ENCODE data around the gene CD320.
"Not testable (repeated sequence)": the region's sequence is repeated elsewhere in the genome, so short reads cannot be mapped to it uniquely, and the experiment has no call there.

Gene CD320

DNA sequence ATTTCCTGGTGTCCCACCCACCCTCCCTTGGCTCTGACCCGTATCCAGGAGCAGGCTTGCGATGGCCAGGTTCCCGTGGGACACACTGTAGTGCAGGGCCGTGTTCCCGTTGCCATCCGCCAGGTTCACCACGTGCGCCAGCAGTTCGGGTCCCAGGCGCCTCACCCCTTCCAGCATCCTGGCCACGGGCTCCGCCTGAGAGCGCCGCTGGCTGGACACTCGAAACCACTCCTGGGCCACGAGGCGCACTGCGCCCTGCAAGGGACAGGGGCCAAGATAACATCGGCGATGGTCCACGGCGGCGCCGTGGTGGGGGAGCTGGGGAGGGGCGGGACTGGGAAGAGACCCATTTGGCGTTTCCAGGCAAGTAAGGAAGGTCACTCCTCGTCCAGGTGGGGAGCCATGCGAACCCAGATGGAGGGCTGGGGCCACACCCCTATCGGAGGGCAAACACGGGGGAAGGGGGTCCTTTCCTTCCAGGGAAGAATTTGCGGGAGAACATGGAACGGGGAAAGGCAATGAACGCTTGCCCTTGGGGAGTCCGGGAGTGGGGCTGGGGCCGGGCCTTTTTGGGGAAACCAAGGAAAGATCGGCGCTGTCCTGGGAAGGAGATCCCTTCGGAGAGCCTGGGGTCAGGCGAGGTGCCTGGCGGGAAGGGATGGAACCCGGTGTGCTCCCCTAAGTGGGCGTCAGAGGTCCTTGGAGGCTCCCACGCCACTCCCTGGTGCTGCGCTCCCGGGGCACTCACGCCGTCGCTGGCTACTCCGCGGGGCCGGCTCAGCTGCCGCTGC lies 25.0 kb upstream of the CD320 start:
- DNase-seq = no peak

GRCh38 chr19:8331263-8331845 lies 23.2 kb upstream of the CD320 start:
- DNase-seq = no peak

DNA sequence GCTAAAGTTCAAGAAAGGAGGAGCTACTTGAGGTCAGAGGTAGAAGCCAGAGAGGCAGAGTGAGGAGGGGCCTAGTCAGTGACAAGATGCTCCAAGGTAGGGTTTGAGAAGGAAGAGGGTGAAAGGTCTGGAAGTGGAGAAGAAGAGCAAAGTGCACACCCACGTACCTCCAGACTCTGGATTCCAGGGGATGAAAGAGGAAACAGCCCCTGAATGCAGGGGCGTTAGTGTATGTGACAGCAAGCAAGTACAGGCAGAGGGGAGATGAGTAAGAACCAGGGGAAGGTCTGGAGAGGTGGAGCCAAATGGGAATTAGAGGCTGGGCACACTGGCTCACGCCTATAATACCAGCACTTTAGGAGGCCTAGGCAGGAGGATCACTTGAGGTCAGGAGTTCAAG lies 21.8 kb upstream of the CD320 start:
- DNase-seq = no peak

DNA sequence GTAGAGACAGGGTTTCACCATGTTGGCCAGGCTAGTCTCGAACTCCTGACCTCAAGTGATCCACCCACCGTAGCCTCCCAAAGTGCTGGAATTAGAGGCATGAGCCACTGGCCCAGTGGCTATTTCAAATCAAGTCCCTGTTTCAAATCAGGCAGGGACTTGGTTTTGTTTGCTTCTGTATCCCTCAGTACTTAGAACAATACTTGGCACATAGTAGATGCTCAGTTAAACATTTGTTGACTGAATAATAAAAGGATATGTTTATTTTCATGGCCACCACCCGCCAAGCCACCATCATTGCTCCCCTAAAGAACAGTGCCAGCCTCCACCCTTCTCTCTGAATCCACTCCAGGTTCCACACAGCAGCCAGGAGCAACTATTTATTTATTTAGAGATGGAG lies 17.3 kb upstream of the CD320 start:
- no peak for DNase-seq

DNA sequence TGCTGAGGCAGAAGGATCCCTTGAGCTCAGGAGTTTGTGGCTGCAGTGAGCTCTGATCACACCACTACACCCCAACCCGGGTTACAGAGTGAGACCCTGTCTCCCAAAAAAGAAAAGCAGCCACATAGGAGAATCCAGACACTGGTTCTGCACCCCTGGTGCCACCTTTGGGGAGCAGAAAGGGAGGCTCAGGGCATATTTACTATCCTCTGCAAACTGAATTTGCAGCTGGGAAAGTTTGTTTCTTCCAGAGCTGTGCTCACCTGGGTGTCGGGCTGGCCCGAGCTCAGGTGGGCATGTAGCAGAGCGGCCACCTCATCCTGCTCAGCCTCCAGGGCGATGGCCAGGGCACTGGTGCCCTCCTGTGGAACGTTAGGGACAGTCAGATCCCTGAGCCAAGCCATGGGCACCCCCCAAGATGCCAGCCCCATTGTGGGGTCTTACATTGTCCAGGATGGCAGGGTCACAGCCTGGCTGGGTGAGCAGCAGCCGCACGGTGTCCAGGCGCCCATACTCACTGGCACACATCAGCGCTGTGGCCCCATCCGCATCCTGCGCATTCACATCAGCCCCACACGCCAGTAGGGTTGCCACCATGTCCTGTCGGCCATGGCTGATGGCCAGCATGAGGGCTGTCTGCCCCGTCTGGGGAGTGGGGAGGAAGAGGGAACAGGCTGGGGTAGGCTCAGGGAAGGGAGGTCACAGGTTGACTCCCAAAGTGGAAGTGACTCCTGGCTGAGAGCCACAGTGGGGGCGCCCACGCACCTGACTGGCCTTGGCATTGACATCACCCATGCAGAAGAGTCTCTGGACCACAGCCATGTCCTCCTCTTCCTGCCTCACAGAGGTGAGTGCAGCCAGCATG lies 16.3 kb upstream of the CD320 start:
- no peak for DNase-seq

DNA sequence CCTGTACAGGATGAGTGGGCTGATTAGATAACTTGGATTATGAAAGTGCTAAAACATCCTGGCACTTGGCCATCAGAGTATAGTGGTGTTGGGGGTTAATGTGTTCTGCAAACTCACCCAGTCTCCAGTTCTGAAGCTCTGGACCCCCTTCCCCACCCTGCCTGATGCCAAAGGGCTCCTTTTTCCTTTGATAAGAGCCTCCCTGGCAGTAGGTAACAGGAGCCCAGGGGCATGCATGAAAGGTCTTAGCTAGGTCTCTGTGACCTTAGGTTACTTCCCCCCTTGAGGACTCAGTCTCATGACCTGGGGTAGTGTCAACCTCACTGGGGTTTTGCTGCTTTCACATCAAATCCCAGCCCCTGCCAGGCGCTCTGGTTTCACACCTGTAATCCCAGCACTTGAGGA lies 15.6 kb upstream of the CD320 start:
- no peak for DNase-seq

GRCh38 chr19:8322638-8322997 lies 14.5 kb upstream of the CD320 start:
- no peak for DNase-seq

DNA sequence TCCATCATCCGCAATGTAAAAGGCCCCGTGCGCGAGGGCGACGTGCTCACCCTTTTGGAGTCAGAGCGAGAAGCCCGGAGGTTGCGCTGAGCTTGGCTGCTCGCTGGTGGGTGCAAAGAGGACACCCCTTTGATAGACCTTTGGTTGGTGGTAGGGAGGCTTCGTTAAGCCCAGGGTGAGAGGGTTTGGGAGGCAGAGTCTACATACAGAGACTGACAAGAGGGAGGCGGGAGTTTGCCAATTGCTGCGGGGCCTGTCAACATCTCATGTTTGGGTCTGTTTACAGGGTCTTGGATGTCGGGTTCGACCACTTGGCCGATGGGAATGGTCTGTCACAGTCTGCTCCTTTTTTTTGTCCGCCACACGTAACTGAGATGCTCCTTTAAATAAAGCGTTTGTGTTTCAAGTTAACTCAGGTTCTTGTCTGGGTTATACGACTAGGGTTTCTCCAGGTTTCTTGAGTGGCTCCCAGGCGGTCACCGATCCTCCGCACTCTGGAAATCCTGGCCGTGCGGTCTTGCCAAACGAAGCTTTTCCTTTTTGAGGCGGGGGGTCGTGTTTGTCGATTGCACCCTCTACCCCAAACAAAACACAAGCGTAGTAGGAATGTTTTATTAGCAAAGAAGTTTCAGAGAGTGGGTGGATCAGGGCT lies 14.0 kb upstream of the CD320 start:
- no peak for DNase-seq

DNA sequence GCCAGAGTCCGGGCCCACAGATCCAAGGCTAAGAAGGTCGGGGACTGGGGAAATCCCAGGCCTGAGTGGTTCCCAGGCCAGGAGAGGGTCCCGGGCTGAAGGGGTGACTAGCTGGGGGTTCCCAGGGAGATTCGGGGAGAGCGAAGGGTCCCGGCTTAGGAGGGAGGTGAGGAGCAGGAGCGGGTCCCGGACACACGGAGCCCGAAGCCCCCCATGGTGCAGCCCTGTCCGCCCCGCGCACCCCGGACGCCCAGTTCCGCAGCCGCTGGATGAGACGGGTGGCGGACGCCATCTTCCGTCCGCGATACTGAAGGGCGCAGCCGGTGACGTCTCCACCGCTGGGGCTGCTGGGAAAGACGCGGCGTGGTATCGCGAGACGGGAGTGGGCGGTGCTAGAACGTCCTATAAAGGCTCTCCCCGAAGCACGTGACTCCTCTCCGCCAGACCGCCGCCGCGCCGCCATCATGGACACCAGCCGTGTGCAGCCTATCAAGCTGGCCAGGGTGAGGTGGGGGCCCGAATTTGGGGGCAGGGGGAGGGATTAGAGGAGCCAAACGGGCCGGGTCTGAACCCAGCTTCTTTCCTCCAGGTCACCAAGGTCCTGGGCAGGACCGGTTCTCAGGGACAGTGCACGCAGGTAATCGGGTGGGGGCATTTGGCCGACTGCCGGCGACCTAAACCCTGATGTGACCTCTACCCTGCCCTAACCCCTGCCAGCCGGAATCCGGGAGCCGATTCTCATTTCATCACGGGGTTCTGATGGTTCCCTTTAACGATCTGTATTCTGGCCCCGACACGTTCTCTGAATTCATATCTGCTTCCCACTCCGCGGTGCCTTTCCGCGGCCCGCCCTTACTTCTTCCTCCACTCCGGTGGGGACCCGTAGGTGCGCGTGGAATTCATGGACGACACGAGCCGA lies 13.2 kb upstream of the CD320 start, which contains the start of the genes NDUFA7 and RPS28:
Gene NDUFA7, minus strand, starts transcription at position 309 of the 919 bp plus-strand sequence. Its CDS starts 17 bp downstream, at position 292.
Gene RPS28, plus strand, starts transcription at position 430 of the 919 bp plus-strand sequence. Its CDS starts 35 bp downstream, at position 465.
- peak; percentile 98 for DNase-seq

- DNase-seq = no peak
Observed at GRCh38 chr19:8320564-8321066, 12.5 kb upstream of the CD320 start.

GRCh38 chr19:8319807-8320520 lies 11.8 kb upstream of the CD320 start:
- no peak for DNase-seq

GRCh38 chr19:8318835-8319234 lies 10.7 kb upstream of the CD320 start:
- not testable (repeated sequence) for DNase-seq

- DNase-seq = no peak
Observed at GRCh38 chr19:8316351-8317125, 8.4 kb upstream of the CD320 start.

GRCh38 chr19:8314981-8315640 lies 7.0 kb upstream of the CD320 start:
- DNase-seq = not testable (repeated sequence)

- DNase-seq = no peak
Observed at GRCh38 chr19:8311461-8312260, 3.5 kb upstream of the CD320 start.

DNA sequence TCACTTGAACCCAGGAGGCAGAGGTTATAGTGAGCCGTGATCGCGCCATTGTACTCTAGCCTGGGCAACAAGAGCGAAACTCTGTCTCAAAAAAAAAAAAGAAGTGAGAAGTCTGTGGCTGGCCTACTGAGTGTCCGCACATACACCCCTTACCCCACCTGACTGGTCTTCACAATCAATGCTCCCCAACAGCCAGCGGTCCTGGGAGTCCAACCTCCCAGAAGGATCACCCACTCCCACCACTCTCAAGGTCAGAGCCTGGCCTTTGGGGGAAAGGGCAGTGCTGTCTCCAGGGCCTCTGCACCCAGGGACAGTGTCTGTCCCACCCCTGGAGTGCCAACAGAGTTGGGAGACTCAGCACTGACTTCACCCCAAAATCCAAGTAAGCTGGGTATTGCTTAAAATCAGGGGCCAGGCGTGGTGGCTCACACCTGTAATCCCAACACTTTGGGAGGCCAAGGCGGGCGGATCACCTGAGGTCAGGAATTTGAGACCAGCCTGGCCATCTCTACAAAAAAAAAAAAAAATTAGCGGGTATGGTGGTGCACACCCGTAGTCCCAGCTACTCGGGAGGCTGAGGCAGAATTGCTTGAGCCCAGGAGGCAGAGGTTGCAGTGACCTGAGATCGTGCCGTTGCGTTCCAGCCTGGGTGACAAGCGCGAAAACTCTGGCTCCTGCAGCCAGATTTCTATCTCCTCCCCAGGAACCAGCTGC lies 2.3 kb upstream of the CD320 start:
- DNase-seq = no peak

DNA sequence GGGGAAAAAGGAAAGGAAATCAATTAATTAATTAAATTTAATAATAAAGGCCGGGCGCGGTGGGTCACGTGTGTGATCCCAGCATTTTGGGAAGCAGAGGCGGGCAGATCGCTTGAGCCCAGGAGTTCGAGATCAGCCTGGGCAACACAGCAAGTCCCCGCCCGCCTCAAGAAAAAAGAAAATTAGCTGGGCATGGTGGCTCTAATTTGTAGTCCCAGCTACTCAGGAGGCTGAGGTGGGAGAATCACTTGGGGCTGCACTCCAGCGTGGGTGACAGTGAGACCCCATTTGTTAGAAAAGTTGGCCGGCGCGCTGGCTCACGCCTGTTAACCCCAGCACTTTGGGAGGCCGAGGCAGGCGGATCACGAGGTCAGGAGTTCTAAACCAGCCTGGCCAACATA lies 733 bp upstream of the CD320 start:
- DNase-seq = no peak

DNA sequence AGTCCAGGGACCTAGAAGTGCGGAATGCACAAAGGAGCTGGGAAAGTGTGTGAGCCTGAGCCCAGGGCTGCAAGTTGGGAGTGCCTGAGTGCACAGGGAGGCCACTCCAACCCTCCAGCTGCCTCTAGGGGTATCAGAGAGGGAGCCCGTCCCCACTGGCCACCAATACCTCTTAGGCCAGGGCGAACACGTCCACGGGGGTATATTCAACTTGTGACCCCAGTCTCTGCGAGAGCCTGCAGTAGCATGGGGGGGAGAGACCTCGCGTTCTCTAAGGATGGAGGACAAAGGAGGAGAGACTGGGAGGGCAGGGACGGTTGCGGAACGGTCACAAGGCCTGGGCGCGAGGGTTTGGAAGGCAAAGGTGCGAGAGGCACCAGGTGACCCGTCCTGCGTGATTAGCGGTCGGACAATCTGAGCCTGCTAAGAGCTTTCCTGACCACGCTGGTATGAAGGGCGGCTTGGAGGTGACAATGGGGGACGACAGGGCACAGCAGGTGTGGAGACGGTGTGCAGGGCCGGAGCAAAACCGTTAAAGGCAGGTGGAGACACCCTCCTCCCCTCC lies 676 bp downstream of the CD320 start:
- DNase-seq = no peak

Measured in CD4-positive, alpha-beta T cell treated with Interleukin-10 for 1 hour (primary cell).